Measurements from ENCODE around the gene CCDC69. TPM values are rescaled to one million over a fixed set of nuclear protein-coding genes. Genes with fewer than 3 reads are reported as not detected.

Gene CCDC69
- total RNA-seq, 1 donor from 2014 or later, result 79.0 TPM

DNA sequence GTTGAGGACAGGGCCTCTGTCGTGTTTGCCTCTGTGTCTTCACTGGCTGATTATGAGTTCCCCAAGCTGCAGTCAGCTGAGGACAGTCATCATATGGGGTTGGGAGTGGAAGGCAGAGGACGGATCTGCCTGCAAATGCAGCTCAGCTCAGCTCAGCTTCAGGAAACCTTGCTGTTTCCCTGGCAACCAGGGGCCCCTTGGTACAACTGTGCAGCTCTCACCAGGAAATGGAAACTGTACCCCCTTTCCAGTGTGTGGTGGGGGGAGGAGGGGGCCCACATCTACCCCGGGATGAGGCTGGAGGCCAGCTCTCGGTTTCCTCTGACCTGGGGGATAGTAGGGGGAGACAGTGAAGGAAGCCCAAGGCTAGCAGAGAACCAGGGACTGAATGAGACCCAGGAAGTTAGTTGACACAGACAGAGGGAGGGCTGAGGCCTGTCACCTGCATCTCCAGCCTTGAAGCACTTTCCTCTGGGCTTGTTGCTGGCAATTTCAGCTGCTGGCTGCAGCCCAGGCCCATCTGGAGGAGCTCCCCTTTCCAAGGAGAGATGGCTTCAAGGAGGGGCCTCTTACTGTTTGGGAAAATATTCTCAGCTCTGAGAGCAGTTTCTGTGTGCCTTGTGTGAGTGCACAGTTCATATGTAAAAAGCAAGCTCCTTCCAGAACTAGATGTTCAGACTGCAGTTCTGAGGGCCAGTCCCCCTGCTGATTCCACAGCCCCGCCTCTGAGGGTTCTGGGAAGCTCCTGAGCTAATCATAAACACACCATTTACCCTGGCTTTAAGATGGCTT, 73.2 kb downstream of the CCDC69 start:
- H3K4me3 ChIP-seq, result no peak overlapping the region
- no peaks in the 10 kb centered on the region for H3K9me3 ChIP-seq
- intact Hi-C loops (cut with DNase I), result no loop called here
- H3K27me3 ChIP-seq (ENCODE audit: low read depth), result no peaks in the 10 kb centered on the region
- TF ChIP-seq, protein P1, sequence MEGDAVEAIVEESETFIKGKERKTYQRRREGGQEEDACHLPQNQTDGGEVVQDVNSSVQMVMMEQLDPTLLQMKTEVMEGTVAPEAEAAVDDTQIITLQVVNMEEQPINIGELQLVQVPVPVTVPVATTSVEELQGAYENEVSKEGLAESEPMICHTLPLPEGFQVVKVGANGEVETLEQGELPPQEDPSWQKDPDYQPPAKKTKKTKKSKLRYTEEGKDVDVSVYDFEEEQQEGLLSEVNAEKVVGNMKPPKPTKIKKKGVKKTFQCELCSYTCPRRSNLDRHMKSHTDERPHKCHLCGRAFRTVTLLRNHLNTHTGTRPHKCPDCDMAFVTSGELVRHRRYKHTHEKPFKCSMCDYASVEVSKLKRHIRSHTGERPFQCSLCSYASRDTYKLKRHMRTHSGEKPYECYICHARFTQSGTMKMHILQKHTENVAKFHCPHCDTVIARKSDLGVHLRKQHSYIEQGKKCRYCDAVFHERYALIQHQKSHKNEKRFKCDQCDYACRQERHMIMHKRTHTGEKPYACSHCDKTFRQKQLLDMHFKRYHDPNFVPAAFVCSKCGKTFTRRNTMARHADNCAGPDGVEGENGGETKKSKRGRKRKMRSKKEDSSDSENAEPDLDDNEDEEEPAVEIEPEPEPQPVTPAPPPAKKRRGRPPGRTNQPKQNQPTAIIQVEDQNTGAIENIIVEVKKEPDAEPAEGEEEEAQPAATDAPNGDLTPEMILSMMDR (IDR thresholded peaks at IDR 0.05), result no peak
- peaks cover 80% of the 10 kb centered on the region for H3K4me1 ChIP-seq
- peaks cover 15% of the 10 kb centered on the region for H3K36me3 ChIP-seq
- peak; percentile 53 for DNase-seq
- H3K27ac ChIP-seq, result peak overlapping the region; percentile 60
- ATAC-seq, result peak; percentile 56 to 61

DNA sequence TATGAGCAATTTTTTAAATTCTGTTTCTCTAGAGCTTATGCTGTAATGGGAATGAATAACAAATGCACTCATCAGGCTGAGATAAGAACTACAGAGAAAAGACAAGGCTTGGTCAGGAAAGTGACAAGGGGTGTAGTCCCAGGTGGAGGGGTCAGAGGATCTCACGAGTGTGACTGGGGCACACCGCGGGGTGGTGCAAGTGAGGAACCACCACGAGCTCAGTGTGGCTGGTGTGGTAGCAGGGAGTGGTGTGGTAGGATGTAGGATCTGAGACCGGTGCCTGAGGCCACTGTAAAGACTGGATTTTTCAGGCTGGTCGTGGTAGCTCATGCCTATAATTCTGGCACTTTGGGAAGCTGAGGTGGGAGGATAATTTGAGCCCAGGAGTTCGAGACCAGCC, 75.3 kb downstream of the CCDC69 start:
- H3K4me3 ChIP-seq, result no peak overlapping the region
- intact Hi-C loops (cut with DNase I), result no loop called here

GRCh38 chr5:151147033-151147432, 76.9 kb downstream of the CCDC69 start:
- peaks cover 41% of the 10 kb centered on the region for H3K36me3 ChIP-seq

More for the DNA sequence above, 75.3 kb downstream of the CCDC69 start:
- DNase-seq, result no peak
- Histone ChIP-seq H3K27me3 (ENCODE audit: low read depth) (no peaks in the 10 kb centered on the region), H3K27ac (no peak overlapping the region), H3K4me1 (peaks cover 65% of the 10 kb centered on the region), H3K9me3 (no peaks in the 10 kb centered on the region), H3K36me3 (peaks cover 34% of the 10 kb centered on the region)
- TF ChIP-seq, protein P1 (IDR thresholded peaks at IDR 0.05), result no peak
- no peak for ATAC-seq

DNA sequence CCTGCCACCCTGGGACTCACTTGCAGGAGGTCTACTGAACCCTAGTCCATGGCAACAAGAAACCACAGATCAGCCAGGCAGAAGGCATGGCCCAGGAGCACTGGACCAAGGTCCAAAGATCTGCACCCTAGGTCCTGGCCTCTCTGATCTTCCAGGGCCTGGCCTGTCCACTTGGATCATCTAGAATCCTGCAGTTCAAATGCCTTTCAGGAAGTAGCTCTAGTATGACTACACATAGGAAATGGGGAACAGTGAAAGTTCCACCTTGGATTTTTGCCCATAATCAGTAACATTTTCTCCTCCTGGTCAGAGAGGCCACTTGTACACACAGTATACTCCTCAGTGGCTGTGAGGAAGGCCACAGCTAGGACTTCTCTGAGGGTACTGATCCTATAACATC, 77.8 kb downstream of the CCDC69 start:
- Histone ChIP-seq H3K27ac (no peak overlapping the region), H3K4me1 (peaks cover 62% of the 10 kb centered on the region), H3K4me3 (no peak overlapping the region), H3K27me3 (ENCODE audit: low read depth) (no peaks in the 10 kb centered on the region), H3K36me3 (peaks cover 46% of the 10 kb centered on the region), H3K9me3 (no peaks in the 10 kb centered on the region)
- TF ChIP-seq, protein P1 (IDR thresholded peaks at IDR 0.05), result no peak
- DNase-seq, result no peak
- intact Hi-C loops (cut with DNase I), result no loop called here
- ATAC-seq, result peak in 1 of 2 donors; percentile 4

More at GRCh38 chr5:151147033-151147432, 76.9 kb downstream of the CCDC69 start:
- H3K9me3 ChIP-seq, result no peaks in the 10 kb centered on the region
- H3K4me1 ChIP-seq, result peaks cover 64% of the 10 kb centered on the region
- TF ChIP-seq, protein P1 (IDR thresholded peaks at IDR 0.05), result no peak
- DNase-seq (no peak), ATAC-seq (no peak)
- H3K27me3 ChIP-seq (ENCODE audit: low read depth), result no peaks in the 10 kb centered on the region
- no peak overlapping the region for H3K27ac ChIP-seq
- no peak overlapping the region for H3K4me3 ChIP-seq
- intact Hi-C loops (cut with DNase I), result no loop called here

GRCh38 chr5:151144922-151145321, 79.0 kb downstream of the CCDC69 start:
- no peaks in the 10 kb centered on the region for H3K9me3 ChIP-seq
- H3K27ac ChIP-seq, result no peak overlapping the region
- intact Hi-C loops (cut with DNase I), result no loop called here
- DNase-seq, result no peak
- TF ChIP-seq, protein P1 (IDR thresholded peaks at IDR 0.05), result no peak
- H3K4me3 ChIP-seq, result no peak overlapping the region
- no peaks in the 10 kb centered on the region for H3K27me3 ChIP-seq (ENCODE audit: low read depth)
- peaks cover 55% of the 10 kb centered on the region for H3K36me3 ChIP-seq
- peaks cover 51% of the 10 kb centered on the region for H3K4me1 ChIP-seq
- no peak for ATAC-seq
